GM21515 (cell line): ENCODE measurements around the gene PHACTR1.

Experiments used
- ATAC-seq: cut with Tn5 transposase; IDR thresholded peaks from one replicate; pipeline ENCODE4 v1.9.1; 2021; ENCODE audit not compliant: unreplicated experiment

The PHACTR1 gene

GRCh38 chr6:13178107-13178506 lies 461.5 kb downstream of the PHACTR1 start:
- no peak for ATAC-seq

DNA sequence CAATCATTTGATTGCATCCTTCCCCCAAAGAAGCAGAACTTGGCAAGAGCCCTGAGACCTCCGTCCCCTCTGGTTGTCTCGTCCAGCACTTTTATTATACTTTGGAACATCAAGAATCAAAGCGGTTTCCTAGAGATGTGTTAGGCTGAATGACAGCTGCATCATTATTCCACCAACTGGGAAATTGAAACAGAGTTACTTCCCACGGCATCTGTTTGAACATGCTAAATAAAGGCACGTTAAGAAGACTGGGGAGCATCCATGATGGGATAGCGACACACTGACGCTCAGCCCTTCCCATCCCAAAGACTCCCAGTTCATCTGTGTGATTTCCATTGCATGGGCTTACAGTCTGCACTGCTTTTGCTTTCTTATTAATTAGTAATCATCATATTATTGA lies 464.0 kb downstream of the PHACTR1 start:
- ATAC-seq: no peak

DNA sequence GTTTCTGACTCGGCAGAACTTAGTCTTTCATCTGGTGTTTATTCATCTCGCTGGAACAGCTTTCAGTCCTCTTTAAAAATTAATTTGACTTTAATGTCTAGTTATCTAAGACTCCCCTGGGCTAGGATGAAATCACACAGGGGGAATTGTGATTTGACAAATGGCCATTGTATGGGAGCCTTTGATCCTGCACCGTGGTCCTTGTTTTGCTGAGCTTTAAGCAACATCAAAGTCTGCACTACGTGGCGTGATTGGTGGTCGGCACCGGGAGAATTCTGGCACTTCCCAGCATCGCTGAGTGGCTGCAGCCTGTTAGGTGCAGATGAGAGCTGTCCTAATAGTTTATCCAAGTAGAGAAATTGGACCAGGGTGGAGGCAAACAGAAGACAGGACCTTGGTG lies 464.8 kb downstream of the PHACTR1 start:
- ATAC-seq: no peak

DNA sequence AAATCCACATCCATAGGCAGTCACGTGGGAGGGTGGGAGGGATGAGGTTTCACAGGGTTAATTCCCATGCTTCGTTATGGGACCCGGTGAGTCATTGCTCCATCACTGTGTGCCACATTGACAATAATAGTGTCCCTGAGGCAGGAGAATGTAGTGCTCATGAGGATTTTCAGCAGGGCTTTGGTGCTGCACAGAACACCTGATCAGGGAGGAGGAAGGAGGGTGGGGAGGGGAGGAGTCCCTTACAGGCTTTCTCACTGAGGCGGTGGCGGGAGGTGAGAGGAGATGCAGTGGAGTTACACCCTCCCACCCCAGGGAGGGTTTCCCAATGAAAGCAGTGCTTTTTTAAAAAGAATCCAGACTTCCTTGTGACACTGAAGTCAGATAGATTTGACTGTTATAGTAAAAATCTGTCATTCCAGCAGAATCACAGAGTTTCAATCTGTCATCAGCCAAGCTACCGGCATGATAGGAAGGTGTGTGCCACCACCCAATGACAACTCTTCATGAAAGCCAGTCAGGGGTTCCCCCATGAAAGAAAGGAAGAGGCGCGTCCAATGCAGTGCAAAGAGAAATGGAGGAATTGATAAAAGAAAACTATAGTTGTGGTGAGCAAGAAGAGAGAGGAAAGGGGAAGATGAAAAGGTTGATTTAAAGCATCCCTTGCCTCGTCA lies 467.0 kb downstream of the PHACTR1 start:
- ATAC-seq: no peak

GRCh38 chr6:13184089-13184468 lies 467.5 kb downstream of the PHACTR1 start:
- no peak for ATAC-seq

DNA sequence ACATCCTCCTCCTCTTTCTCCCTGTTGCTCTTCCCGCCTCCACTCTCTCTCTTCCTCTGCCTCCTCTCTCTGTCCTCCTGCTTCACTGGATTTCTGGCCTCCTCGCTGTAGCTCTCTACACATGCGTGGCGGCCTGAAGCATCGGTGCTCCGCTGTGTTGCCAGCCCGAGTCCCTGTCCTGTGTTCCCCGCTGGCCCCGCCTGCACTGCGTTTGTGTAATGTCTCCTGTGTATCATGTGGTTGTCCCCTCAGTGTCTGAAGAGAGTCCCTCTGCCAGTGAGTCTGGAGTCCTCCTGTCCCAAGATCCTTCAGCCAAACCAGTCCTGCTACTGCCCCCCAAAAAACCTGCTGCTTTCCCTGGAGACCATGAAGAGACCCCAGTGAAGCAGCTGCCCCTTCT lies 468.0 kb downstream of the PHACTR1 start:
- ATAC-seq: no peak

- no peak for ATAC-seq
Observed at GRCh38 chr6:13186861-13187260, 470.3 kb downstream of the PHACTR1 start.

DNA sequence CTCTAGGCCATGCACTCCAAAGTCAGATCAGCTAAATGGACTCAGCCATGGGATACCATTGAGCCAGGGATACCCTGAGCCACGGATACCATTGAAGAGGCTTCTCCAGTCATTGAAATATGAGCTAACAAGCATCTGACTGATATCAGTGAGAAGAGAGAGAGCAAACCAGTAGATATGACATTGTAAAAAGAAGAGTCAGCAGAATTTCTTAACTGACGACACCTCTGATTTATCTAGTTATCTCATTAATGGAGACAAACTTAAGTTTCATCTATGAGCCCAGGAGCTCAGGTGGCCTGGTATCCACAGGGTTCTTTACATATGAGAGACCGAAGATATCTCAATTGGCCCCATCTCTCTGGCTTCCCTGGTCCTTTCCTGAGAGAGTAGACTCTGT lies 471.1 kb downstream of the PHACTR1 start:
- ATAC-seq: no peak

DNA sequence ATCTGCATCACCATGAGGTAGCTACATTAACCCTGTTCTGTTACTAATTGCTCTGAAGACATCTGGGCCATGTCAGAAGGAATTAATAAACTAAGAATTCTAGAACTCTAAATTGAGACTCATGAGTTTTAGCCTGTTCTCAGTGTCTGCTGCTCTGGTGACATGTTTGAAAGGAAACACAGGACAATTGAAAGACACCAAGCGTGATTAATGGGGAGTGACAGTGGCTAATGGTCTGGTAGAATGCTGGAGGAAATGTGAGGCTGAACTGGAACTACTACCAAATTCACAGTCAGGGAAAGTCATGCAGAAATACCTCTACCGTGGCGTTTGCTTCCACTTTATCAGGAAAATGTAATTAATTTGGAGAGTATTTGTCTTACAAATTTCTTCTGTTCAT lies 471.7 kb downstream of the PHACTR1 start:
- no peak for ATAC-seq

- ATAC-seq: no peak
Observed at GRCh38 chr6:13189710-13190109, 473.1 kb downstream of the PHACTR1 start.

DNA sequence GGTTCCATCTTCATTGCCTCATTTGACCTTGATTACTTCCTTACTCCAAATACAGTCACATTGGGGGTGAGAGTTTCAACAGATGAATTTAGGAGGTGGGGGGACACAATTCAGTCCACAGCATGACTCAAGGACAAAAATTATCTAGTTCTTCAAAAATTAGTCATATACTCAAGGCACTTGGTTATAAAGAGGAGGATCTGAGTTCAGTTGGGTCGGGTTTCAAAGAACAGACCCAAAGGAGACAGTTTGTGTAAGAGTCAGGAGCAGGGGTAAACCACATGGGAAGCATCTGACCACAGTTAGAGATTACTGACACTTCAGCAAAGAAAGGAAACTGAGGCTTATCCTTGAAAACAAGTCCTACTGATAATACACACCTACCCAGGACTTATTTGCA lies 473.8 kb downstream of the PHACTR1 start:
- ATAC-seq: no peak

DNA sequence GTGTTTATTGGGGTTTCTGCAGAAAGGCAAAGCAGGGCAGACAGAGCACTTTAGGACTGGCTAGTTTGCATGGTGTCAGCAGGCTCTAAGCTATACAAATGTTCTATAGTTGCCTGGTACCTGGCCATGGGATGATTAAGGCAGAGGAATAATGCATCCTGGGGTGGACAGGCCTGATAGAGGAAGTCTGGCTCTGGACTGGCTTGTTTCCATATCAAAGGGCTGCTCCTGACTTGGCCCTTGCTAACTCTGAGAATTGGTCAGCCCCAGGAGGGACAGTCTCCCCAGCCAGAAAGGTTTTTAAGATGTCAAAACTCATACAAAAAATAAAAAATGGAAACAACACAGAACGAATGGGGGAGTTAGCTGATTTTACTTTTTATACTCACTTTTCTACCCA lies 474.9 kb downstream of the PHACTR1 start:
- ATAC-seq: no peak

DNA sequence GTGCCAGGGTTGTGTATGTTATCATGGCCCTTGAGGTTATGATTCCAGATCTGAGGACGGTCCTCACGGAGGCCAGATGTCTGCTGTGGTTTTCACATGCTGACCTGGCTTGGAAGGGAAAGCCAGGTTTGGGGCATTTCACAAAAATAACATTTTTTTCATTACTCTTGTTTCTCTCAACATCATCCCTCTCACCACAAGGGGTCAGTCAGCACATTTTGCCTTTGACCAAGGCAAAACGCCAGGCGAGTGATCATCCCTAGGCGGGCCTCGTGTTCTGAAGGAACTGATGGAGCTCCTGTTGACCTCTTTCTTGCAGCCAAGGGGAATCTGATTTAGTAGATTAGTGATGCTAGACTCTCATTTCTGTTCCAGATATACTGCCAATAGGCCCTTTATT lies 478.3 kb downstream of the PHACTR1 start:
- ATAC-seq: no peak

- ATAC-seq: no peak
Observed at GRCh38 chr6:13195803-13196202, 479.2 kb downstream of the PHACTR1 start.

GRCh38 chr6:13198168-13198567 lies 481.6 kb downstream of the PHACTR1 start:
- ATAC-seq: no peak

DNA sequence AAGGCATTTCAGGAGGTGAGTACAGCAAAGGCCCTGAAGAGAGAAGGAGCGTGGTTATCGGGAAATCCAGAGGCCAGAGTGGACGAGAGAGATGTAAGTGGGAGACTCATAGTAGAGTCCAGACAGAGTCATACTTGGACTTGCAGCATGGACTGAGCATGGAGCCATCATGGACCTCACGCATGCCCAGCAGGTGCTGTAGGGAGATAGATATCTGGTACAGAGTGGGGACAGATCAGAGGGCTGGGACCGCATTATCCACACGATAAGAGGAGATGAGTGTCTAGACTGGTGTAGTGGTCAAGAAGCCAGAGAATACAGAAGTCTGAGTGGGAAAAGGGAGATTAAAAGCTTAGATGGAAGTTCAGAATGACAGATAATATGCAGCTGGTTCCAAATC lies 484.8 kb downstream of the PHACTR1 start:
- no peak for ATAC-seq

DNA sequence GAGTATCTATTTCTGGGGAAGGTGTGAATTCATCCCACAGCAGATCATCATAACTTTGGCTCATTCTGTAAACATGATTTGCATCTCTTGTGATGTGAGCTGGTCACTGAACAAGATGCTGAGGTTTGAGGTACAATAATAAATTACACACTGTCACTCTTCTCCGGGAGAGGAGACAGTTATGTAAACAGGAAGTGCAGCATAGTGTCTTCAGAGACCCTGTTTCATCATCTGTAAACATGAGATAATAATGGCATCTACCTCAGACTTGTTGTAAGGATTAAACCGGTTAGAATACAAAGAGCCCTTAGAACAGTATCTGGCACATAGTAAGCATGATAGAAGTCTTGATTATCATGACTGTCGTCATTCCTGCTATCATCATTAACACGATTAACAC lies 486.6 kb downstream of the PHACTR1 start:
- ATAC-seq: no peak

DNA sequence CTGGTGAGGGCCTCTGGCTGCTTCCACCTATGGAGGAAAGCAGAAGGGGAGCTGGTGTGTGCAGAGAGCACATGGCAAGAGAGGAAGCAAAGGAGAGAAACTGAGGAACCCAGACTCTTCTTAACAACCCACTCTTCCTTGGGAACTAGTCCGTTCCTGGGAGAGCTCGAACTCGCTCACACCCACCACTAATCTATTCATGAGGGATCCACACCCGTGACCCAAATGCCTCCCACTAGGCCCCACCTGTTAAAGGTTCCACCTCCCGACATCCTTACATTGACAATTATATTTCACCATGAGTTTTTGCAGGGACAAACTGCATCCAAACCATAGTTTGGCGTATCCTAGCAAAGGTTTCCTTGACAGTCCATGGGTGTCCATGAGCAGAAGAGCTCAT lies 488.5 kb downstream of the PHACTR1 start:
- ATAC-seq: no peak

DNA sequence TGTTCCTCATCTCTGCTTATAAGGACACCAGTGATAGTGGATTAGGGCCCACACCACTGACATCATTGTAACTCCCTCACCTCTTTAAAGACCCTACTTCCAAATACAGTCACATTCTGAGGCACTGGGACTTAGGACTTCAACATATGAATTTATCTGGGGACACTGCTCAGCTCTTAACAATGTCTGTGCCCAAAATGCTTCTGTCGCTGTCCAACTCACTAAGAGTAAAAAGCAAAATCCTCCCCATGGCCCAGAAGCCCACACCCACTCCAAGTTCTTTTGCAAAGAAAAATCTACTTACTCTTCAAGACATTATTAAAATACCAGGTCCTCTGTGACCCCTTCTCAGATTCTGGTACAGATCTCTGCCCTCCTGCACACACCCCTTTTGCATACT lies 495.5 kb downstream of the PHACTR1 start:
- no peak for ATAC-seq

- ATAC-seq: no peak
Observed at GRCh38 chr6:13212538-13212937, 496.0 kb downstream of the PHACTR1 start.

DNA sequence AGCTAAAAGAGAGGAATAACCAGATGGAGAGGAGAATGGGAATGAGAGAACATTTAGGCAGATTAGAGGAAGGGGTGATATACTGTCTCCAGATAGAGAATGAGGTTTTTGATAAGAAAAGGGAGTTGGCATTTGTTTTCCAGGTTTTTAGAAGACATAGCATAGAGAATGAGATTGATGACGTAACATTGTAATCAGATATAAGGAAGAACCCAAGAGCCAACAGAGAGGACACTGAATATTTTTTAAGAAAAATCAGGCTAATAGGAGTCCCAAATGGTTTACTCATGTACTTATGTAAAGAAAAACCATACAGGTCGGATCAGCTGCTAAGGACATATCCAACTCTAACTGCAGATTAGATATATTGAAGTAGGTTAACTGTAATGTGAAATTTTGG lies 498.8 kb downstream of the PHACTR1 start:
- ATAC-seq: no peak

DNA sequence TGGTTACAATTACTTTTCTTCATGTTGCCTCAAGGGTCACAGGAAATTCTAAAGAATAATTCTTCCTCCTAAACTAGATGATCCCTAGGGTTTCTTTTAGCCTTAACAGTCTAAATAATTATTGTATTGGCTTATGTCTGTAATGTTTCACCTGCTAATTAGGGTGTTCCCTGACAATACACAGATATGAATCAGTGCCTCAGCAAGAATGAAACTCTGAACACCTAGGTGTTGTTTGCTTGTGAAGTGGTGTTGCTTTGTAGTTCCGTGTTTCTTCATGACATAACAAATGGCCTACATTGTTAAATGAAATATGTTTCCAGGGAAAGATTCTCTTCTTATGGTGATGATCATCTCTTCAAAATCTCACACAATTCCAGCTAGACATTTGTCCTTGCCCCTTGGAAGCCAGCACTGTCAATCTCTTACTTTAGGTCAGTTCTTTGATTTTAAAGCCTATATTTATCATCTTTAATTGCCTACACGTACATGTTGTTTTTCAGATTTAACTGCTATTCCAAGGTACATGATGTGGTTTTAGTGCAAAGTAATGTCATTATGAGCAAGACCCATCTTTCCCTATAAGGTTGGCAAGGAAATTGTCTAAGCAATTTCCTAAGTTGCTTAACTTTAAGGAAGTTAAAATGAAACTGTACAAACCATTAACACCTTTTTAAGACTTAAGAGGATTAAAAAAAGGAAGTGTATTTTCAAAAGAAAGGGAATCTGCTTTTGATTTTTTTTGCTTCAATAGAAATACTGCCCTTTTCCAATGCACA lies 499.9 kb downstream of the PHACTR1 start:
- no peak for ATAC-seq
